ENCODE results near the gene NSUN6.

GRCh38 chr10:18557960-18558359 lies 93.4 kb downstream of the NSUN6 start:
- TF ChIP-seq CTCF (IDR thresholded peaks at IDR 0.05) = no peak
- no peak for TF ChIP-seq ZFX (IDR thresholded peaks at IDR 0.05; ENCODE audit: borderline replicate concordance)

Measured in 22Rv1 (cell line).